ENCODE data around the gene FBN1. TPM values are rescaled to one million over a fixed set of nuclear protein-coding genes. Genes with fewer than 3 reads are reported as not detected.

Gene FBN1
- total and polyA plus RNA-seq, 2 of the 13 experiments (the other 11 are each of a cell fraction or from before 2014, with no cell fraction given) = 1.5 to 3.0 TPM

- no peak overlapping the region for H3K4me3 ChIP-seq (replicated peaks in 1 of 3; ENCODE audit: insufficient read depth in 1 of 3, low read depth in 2 of 3, low read length in 3 of 3)
- H3K9me3 ChIP-seq (ENCODE audit: low read length) = no peaks in the 10 kb centered on the region
- H4K20me1 ChIP-seq (ENCODE audit: insufficient read depth, low read length) = no peaks in the 10 kb centered on the region
- no peak overlapping the region for H3K9ac ChIP-seq (ENCODE audit: insufficient read depth, low read depth, low read length)
- no peak for TF ChIP-seq ZNF740 (CRISPR knock-in tag; IDR thresholded peaks at IDR 0.05)
- TF ChIP-seq ATF7-NPFF (CRISPR knock-in tag; IDR thresholded peaks at IDR 0.05; ENCODE audit: low read depth) = no peak
- TF ChIP-seq KDM5B (CRISPR knock-in tag; IDR thresholded peaks at IDR 0.05; ENCODE audit: borderline replicate concordance) = no peak
- TF ChIP-seq NFRKB (IDR thresholded peaks at IDR 0.05) = no peak
- no peak for TF ChIP-seq ZNF781 (CRISPR knock-in tag; IDR thresholded peaks at IDR 0.05; ENCODE audit: borderline replicate concordance, not compliant biosample characterization)
- TF ChIP-seq MATR3 (CRISPR knock-in tag; IDR thresholded peaks at IDR 0.05) = no peak
- no peak for TF ChIP-seq ZNF547 (CRISPR knock-in tag; IDR thresholded peaks at IDR 0.05)
- H2AFZ ChIP-seq (ENCODE audit: low read length) = no peak overlapping the region
- no peak for ATAC-seq
- whole genome bisulfite sequencing (ENCODE audit: low lambda C conversion rate) = 0% methylated on average over 2 of the region's 2 CpGs
- in situ Hi-C loops (cut with HindIII; ENCODE audit: extremely low pct_ligation_motif_present, low pct_unique_long_range_greater_than_20kb) (no loop called here), intact Hi-C loops (cut with micrococcal nuclease; ENCODE audit: unreplicated experiment) (no loop called here)
- ChIA-PET POLR2A (no interaction called here), CTCF (ENCODE audit: low intra/inter-chr PET ratio, low total read pairs) (no interaction called here)
- DNase-seq (ENCODE audit: low spot score) = no peak
- no peaks in the 10 kb centered on the region for H3K36me3 ChIP-seq (replicated peaks in 1 of 2; ENCODE audit: control insufficient read depth in 1 of 2, insufficient read depth in 2 of 2, low read length in 2 of 2)
- H3K4me1 ChIP-seq (ENCODE audit: insufficient read depth, low read length) = no peaks in the 10 kb centered on the region
- BruUV-seq (replicated peaks) = no TSS peak
- H3K79me2 ChIP-seq (ENCODE audit: insufficient read depth, low read length) = no peaks in the 10 kb centered on the region
- no peak overlapping the region for H3K27ac ChIP-seq (ENCODE audit: extremely low read length, insufficient read depth, low read length)
- no peak for FAIRE-seq
- peaks cover 0 to 3% of the 10 kb centered on the region in 2 experiments; a peak in 1 of 5 replicates for H3K27me3 ChIP-seq (ENCODE audit: control insufficient read depth in 1 of 2, insufficient read depth in 2 of 2, low read length in 2 of 2)
- H3K4me2 ChIP-seq (ENCODE audit: low read depth, low read length) = no peak overlapping the region
Observed at GRCh38 chr15:48628832-48629231, 16.7 kb downstream of the FBN1 start.

- H2AFZ ChIP-seq (ENCODE audit: low read length) = no peak overlapping the region
- no peak overlapping the region for H3K9ac ChIP-seq (ENCODE audit: insufficient read depth, low read depth, low read length)
- no peak overlapping the region for H3K27ac ChIP-seq (ENCODE audit: extremely low read length, insufficient read depth, low read length)
- WGBS (ENCODE audit: low lambda C conversion rate) = 37% methylated on average over 7 of the region's 7 CpGs
- FAIRE-seq (no peak), DNase-seq (ENCODE audit: low spot score) (no peak), ATAC-seq (no peak)
- no TSS peak for BruUV-seq (replicated peaks)
- H4K20me1 ChIP-seq (ENCODE audit: insufficient read depth, low read length) = no peaks in the 10 kb centered on the region
- intact Hi-C loops (cut with micrococcal nuclease; ENCODE audit: unreplicated experiment) = no loop called here
- ChIA-PET CTCF (ENCODE audit: low intra/inter-chr PET ratio, low total read pairs) (no interaction called here), POLR2A (no interaction called here)
- H3K79me2 ChIP-seq (ENCODE audit: insufficient read depth, low read length) = no peaks in the 10 kb centered on the region
- H3K27me3 ChIP-seq (ENCODE audit: control insufficient read depth in 1 of 2, insufficient read depth in 2 of 2, low read length in 2 of 2) = peaks cover 0 to 3% of the 10 kb centered on the region in 2 experiments; a peak in 1 of 5 replicates
- H3K4me2 ChIP-seq (ENCODE audit: low read depth, low read length) = no peak overlapping the region
- H3K4me1 ChIP-seq (ENCODE audit: insufficient read depth, low read length) = no peaks in the 10 kb centered on the region
- no peaks in the 10 kb centered on the region for H3K36me3 ChIP-seq (replicated peaks in 1 of 2; ENCODE audit: control insufficient read depth in 1 of 2, insufficient read depth in 2 of 2, low read length in 2 of 2)
- in situ Hi-C loops (cut with HindIII; ENCODE audit: extremely low pct_ligation_motif_present, low pct_unique_long_range_greater_than_20kb) = no loop called here
- no peaks in the 10 kb centered on the region for H3K9me3 ChIP-seq (ENCODE audit: low read length)
- no peak overlapping the region for H3K4me3 ChIP-seq (replicated peaks in 1 of 3; ENCODE audit: insufficient read depth in 1 of 3, low read depth in 2 of 3, low read length in 3 of 3)
- TF ChIP-seq ZNF510 (CRISPR knock-in tag; IDR thresholded peaks at IDR 0.05; ENCODE audit: low read depth) (no peak), ARNT2 (CRISPR knock-in tag; IDR thresholded peaks at IDR 0.05; ENCODE audit: low read depth) (no peak), ZNF335 (CRISPR knock-in tag; IDR thresholded peaks at IDR 0.05) (no peak), TCF7 (IDR thresholded peaks at IDR 0.05; ENCODE audit: low read depth) (no peak), ARID3A (IDR thresholded peaks at IDR 0.05; ENCODE audit: low read depth, low read length) (no peak), PAF1 (CRISPR knock-in tag; IDR thresholded peaks at IDR 0.05) (no peak), RFX5 (IDR thresholded peaks at IDR 0.05; ENCODE audit: low read depth, low read length) (no peak), CBX2 (IDR thresholded peaks at IDR 0.05; ENCODE audit: low read depth, low read length) (no peak), CBX2 (CRISPR knock-in tag; IDR thresholded peaks at IDR 0.05; ENCODE audit: low read depth) (no peak), SP140L (CRISPR knock-in tag; IDR thresholded peaks at IDR 0.05; ENCODE audit: borderline replicate concordance) (no peak)
Observed at GRCh38 chr15:48627260-48627940, 18.1 kb downstream of the FBN1 start.
